ENCODE data around the gene LRPAP1. TPM values are rescaled to one million over a fixed set of nuclear protein-coding genes. Genes with fewer than 3 reads are reported as not detected.

The LRPAP1 gene
- total RNA-seq, 1 donor from 2014 or later, result 98.7 TPM

GRCh38 chr4:3522326-3522640 is 9.9 kb downstream of the LRPAP1 start:
- H3K4me1 ChIP-seq, result no peaks in the 10 kb centered on the region
- DNase-seq (ENCODE audit: extremely low spot score in 2 of 2), result no peak
- H3K4me3 ChIP-seq, result no peak overlapping the region
- H3K27ac ChIP-seq, result no peak overlapping the region
- H3K27me3 ChIP-seq, result no peaks in the 10 kb centered on the region
- no peak for TF ChIP-seq CTCF (IDR thresholded peaks at IDR 0.05)
- intact Hi-C loops (cut with DNase I), result no loop called here
- no peaks in the 10 kb centered on the region for H3K9me3 ChIP-seq
- peaks cover 0 to 68% of the 10 kb centered on the region in 2 donors for H3K36me3 ChIP-seq

GRCh38 chr4:3521621-3522325 is 10.4 kb downstream of the LRPAP1 start:
- intact Hi-C loops (cut with DNase I), result no loop called here
- Histone ChIP-seq H3K4me3 (no peak overlapping the region), H3K36me3 (peaks cover 0 to 73% of the 10 kb centered on the region in 2 donors), H3K9me3 (no peaks in the 10 kb centered on the region), H3K27me3 (no peaks in the 10 kb centered on the region), H3K27ac (no peak overlapping the region), H3K4me1 (no peaks in the 10 kb centered on the region)
- no peak for DNase-seq (ENCODE audit: extremely low spot score in 2 of 2)
- no peak for TF ChIP-seq CTCF (IDR thresholded peaks at IDR 0.05)
- no peak for TF ChIP-seq POLR2A (IDR thresholded peaks at IDR 0.05)
- no peak for TF ChIP-seq POLR2AphosphoS5 (IDR thresholded peaks at IDR 0.05; ENCODE audit: insufficient read depth in 1 of 2, low read depth in 1 of 2)

GRCh38 chr4:3520796-3521600 is 11.2 kb downstream of the LRPAP1 start:
- no peaks in the 10 kb centered on the region for H3K27me3 ChIP-seq
- no peak overlapping the region for H3K27ac ChIP-seq
- peaks cover 0 to 79% of the 10 kb centered on the region in 2 donors for H3K36me3 ChIP-seq
- no peaks in the 10 kb centered on the region for H3K9me3 ChIP-seq
- H3K4me1 ChIP-seq, result no peaks in the 10 kb centered on the region
- DNase-seq (ENCODE audit: extremely low spot score in 2 of 2), result no peak
- intact Hi-C loops (cut with DNase I), result no loop called here
- no peak overlapping the region for H3K4me3 ChIP-seq
- TF ChIP-seq POLR2A (IDR thresholded peaks at IDR 0.05) (no peak), CTCF (IDR thresholded peaks at IDR 0.05) (no peak), POLR2AphosphoS5 (IDR thresholded peaks at IDR 0.05; ENCODE audit: insufficient read depth in 1 of 2, low read depth in 1 of 2) (no peak)

GRCh38 chr4:3520276-3520675 is 11.9 kb downstream of the LRPAP1 start:
- no peak overlapping the region for H3K27ac ChIP-seq
- no peaks in the 10 kb centered on the region for H3K9me3 ChIP-seq
- no peaks in the 10 kb centered on the region for H3K4me1 ChIP-seq
- peaks cover 0 to 87% of the 10 kb centered on the region in 2 donors for H3K36me3 ChIP-seq
- H3K4me3 ChIP-seq, result no peak overlapping the region
- intact Hi-C loops (cut with DNase I), result no loop called here
- DNase-seq (ENCODE audit: extremely low spot score in 2 of 2), result no peak
- TF ChIP-seq CTCF (IDR thresholded peaks at IDR 0.05), result no peak
- no peak for TF ChIP-seq POLR2A (IDR thresholded peaks at IDR 0.05)
- no peak for TF ChIP-seq POLR2AphosphoS5 (IDR thresholded peaks at IDR 0.05; ENCODE audit: insufficient read depth in 1 of 2, low read depth in 1 of 2)
- H3K27me3 ChIP-seq, result no peaks in the 10 kb centered on the region

Measured in vagina (tissue), 2 donors.